MCF 10A (cell line): ENCODE data around the gene PPP1R2. TPM values are rescaled to one million over a fixed set of nuclear protein-coding genes. Genes with fewer than 3 reads are reported as not detected.

Experiments used
- BruUV-seq: library from RNA; stranded (reverse); fragments of 400-500 nt; replicated peaks from 2 replicates; lab custom pipeline; 2021; lab: Mats Ljungman, UMichigan
- CTCF ChIA-PET: fragments of 300-600 bp; sonication (Branson Sonifier 250); formaldehyde crosslinking; extraction: SDS; loops from one replicate; lab custom pipeline; 2021; ENCODE audit warnings: antibody characterized with exemption, inconsistent platforms; lab: Yijun Ruan, JAX
- POLR2A ChIA-PET: fragments of 300-600, 350-650 bp; sonication (Branson Sonifier 250); formaldehyde crosslinking; extraction: SDS; loops from one replicate; lab custom pipeline; 2020; ENCODE audit warnings: antibody characterized with exemption, inconsistent platforms; lab: Yijun Ruan, JAX
- DNase-seq: peaks from one replicate; pipeline ENCODE4 v3.0.0-alpha.2; 2018; ENCODE audit not compliant: unreplicated experiment
- H3K27ac Mint-ChIP-seq: one replicate; pipeline ENCODE4 v1.8.0; 2022; ENCODE audit warnings: mild to moderate bottlenecking, low read depth, mixed read lengths; ENCODE audit not compliant: unreplicated experiment
- H3K27me3 Mint-ChIP-seq: one replicate; pipeline ENCODE4 v1.8.0; 2022; ENCODE audit warnings: mixed read lengths; ENCODE audit not compliant: insufficient read depth, unreplicated experiment
- H3K36me3 Mint-ChIP-seq: one replicate; pipeline ENCODE4 v1.8.0; 2022; ENCODE audit warnings: mild to moderate bottlenecking, moderate library complexity, mixed read lengths; ENCODE audit not compliant: insufficient read depth, unreplicated experiment
- H3K4me1 Mint-ChIP-seq: one replicate; pipeline ENCODE4 v1.8.0; 2022; ENCODE audit warnings: mixed read lengths; ENCODE audit not compliant: insufficient read depth, unreplicated experiment
- H3K4me3 Mint-ChIP-seq: one replicate; pipeline ENCODE4 v1.8.0; 2022; ENCODE audit warnings: mild to moderate bottlenecking, moderate library complexity, mixed read lengths; ENCODE audit not compliant: unreplicated experiment
- H3K9me3 Mint-ChIP-seq: one replicate; pipeline ENCODE4 v1.8.0; 2022; ENCODE audit warnings: mixed read lengths; ENCODE audit not compliant: unreplicated experiment
- CTCF ChIP-seq: fragments of 200-600 bp; IDR thresholded peaks from one replicate; pipeline ENCODE4 v1.8.0; 2022; ENCODE audit warnings: antibody characterized with exemption, mild to moderate bottlenecking; ENCODE audit not compliant: unreplicated experiment
- intact Hi-C: fragments of 100-400 bp; cut with micrococcal nuclease; formaldehyde crosslinking; loops from 2 replicates; pipeline ENCODE4 v1.14.1; 2022
- total RNA-seq: library from RNA; stranded (reverse); gene quantifications from 2 replicates; pipeline ENCODE4 v1.2.3, GENCODE V29; 2022

The PPP1R2 gene
- total RNA-seq, 1 experiment from 2014 or later: 53.0 TPM

- no peak for TF ChIP-seq CTCF
- no peak for DNase-seq
- Mint-ChIP-seq H3K4me1 (no peaks in the 10 kb centered on the region), H3K27ac (no peak overlapping the region), H3K9me3 (no peaks in the 10 kb centered on the region), H3K4me3 (no peak overlapping the region), H3K27me3 (no peaks in the 10 kb centered on the region), H3K36me3 (no peaks in the 10 kb centered on the region)
- intact Hi-C loops: no loop called here
- no TSS peak for BruUV-seq
- ChIA-PET CTCF (no interaction called here), POLR2A (interaction anchor here (0.9 to 1.6 kb wide), 2 partner anchors 11 to 18 kb away, joined by 4 to 5 read pairs; no protein-coding TSS in a partner anchor)
Observed at GRCh38 chr3:195577645-195578177, 34.6 kb upstream of the PPP1R2 start.

GRCh38 chr3:195574497-195575304 lies 31.6 kb upstream of the PPP1R2 start:
- intact Hi-C loops: no loop called here
- no peak overlapping the region for H3K4me3 Mint-ChIP-seq
- no TSS peak for BruUV-seq
- DNase-seq: no peak
- no peak for TF ChIP-seq CTCF
- no peak overlapping the region for H3K27ac Mint-ChIP-seq
- H3K36me3 Mint-ChIP-seq: no peaks in the 10 kb centered on the region
- no peaks in the 10 kb centered on the region for H3K4me1 Mint-ChIP-seq
- ChIA-PET POLR2A (interaction anchor here (0.6 kb wide), 2 partner anchors 9 to 27 kb away, joined by 3 to 4 read pairs; partner anchors contain the start of gene APOD), CTCF (interaction anchor here (0.6 to 0.8 kb wide), 3 partner anchors 9 to 18 kb away, joined by 3 to 4 read pairs (median 3); partner anchors contain the start of gene APOD)
- H3K9me3 Mint-ChIP-seq: no peaks in the 10 kb centered on the region
- H3K27me3 Mint-ChIP-seq: no peaks in the 10 kb centered on the region

GRCh38 chr3:195573611-195574496 lies 30.7 kb upstream of the PPP1R2 start:
- POLR2A ChIA-PET: interaction anchor here (0.6 to 1.0 kb wide), 2 partner anchors 28 kb away, joined by 3 to 4 read pairs; no protein-coding TSS in a partner anchor
- CTCF ChIA-PET: interaction anchor here (0.6 to 0.8 kb wide), 3 partner anchors 8 to 17 kb away, joined by 3 to 4 read pairs (median 3); no protein-coding TSS in a partner anchor
- DNase-seq: no peak

More at GRCh38 chr3:195573611-195574496, 30.7 kb upstream of the PPP1R2 start:
- Mint-ChIP-seq H3K36me3 (no peaks in the 10 kb centered on the region), H3K27ac (no peak overlapping the region), H3K9me3 (no peaks in the 10 kb centered on the region), H3K4me1 (no peaks in the 10 kb centered on the region), H3K4me3 (no peak overlapping the region), H3K27me3 (no peaks in the 10 kb centered on the region)
- BruUV-seq: no TSS peak
- intact Hi-C loops: no loop called here
- no peak for TF ChIP-seq CTCF
